HG02678 (cell line): ENCODE measurements around the gene AMD1.
A peak's percentile ranks its signal among the peaks of the same experiment; 100 is the strongest.
"Not testable (repeated sequence)": the region's sequence is repeated elsewhere in the genome, so short reads cannot be mapped to it uniquely, and the experiment has no call there.

Experiments
- ATAC-seq: cut with Tn5 transposase; IDR thresholded peaks from one replicate; pipeline ENCODE4 v1.9.1; 2021; ENCODE audit warnings: mild to moderate bottlenecking, moderate library complexity; ENCODE audit not compliant: unreplicated experiment

The AMD1 gene

GRCh38 chr6:110873981-110874879 is at the start of gene AMD1:
Gene AMD1 (plus strand): TSS chr6:110874785. CDS start chr6:110875106, 321 bp downstream.
- ATAC-seq, result peak; percentile 68

DNA sequence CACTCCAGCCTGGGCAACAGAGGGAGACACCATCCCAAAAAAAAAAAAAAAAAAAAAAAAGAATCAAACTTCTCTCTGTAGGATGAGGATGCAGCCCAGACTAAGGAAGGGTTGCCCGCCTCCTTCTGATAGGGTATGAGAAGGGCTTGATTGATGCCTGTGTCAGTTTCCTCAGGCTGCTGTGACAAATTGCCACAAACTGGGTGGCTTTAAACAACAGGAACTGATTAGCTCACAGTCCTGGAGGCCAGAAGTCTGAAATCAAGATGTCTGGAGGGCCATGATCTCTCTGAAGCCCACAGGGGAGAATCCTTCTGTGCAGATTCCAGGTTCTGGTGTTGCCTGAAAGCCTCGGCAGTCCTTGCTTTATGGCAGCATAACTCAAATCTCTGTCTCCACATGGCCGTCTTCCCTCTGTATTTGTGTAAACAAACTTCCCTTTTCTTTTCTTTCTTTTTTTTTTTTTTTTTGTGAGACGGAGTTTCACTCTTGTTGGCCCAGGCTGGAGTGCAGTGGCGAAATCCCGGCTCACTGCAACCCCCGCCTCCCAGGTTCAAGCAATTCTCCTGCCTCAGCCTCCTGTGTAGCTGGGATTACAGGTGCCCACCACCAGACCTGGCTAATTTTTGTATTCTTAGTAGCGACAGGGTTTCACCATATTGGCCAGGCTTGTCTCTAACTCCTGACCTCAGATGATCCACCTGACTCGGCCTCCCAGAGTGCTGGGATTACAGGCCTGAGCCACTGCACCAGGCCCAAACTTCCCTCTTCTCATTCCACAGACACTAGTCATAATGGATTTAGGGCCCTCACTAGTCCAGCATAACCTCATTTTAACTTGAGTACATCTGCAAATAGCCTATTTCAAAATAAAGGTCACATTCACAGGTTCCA is 48.1 kb upstream of the AMD1 start:
- ATAC-seq, result no peak

- ATAC-seq, result no peak
These were observed 46.2 kb upstream of the AMD1 start for GRCh38 chr6:110828396-110828795.

- no peak for ATAC-seq
These were observed 43.2 kb upstream of the AMD1 start for GRCh38 chr6:110831405-110831804.

- no peak for ATAC-seq
These were observed 40.8 kb upstream of the AMD1 start for GRCh38 chr6:110833831-110834230.

- not testable (repeated sequence) for ATAC-seq
These were observed 38.8 kb upstream of the AMD1 start for GRCh38 chr6:110835751-110836150.

GRCh38 chr6:110841266-110841665 is 33.3 kb upstream of the AMD1 start:
- no peak for ATAC-seq

- no peak for ATAC-seq
These were observed 24.8 kb upstream of the AMD1 start for GRCh38 chr6:110849781-110850180.

DNA sequence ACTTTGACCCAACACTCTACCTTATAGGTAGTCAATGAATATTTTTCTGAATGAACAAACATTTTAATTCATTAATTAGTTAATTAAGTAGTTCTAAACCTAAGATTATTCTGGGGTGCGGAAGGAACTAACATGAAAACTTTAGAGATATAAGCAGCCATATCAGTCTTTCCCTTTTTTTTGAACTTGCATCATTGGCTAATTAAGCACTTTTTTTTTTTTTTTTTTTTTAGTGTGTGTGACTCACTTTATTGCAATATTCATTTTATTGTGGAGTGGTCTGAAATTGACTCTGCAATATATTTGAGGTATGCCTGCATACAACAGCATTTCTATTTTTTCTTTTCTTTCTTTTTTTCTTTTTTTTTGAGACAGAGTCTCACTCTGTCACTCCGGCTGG is 21.8 kb upstream of the AMD1 start:
- no peak for ATAC-seq

DNA sequence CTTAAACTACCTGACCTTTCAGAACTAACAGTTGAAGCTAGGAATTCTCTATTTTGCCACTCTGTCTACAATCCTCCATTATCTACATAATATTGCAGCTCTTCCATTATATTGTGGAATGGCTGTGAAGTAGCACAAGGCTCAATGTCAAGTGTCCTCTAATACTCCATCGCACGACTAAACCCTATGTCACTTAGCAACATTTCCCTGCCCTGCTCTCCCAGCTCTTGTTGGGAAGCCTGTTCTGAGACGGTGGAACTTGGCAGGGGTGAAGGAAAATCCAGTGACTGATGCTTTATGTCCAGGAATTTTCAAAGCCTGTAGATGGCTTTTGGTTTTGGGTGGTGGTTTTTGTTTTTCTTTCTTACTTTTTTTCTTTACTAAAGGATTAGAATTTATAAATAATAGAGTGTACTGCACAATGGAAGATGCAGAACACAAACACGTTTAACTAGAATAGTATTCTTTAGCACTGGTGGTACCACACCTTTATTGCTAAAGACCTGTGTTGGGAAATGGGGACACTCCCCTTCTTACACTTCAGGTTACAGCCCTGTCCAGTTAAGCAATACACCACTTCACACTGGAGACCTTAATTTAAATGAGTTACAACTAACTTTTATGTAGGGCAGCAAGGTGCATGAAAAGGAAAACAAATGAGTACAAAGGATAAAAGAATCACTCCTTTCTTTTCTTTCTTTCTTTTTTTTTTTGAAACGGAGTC is 20.7 kb upstream of the AMD1 start:
- ATAC-seq, result no peak

DNA sequence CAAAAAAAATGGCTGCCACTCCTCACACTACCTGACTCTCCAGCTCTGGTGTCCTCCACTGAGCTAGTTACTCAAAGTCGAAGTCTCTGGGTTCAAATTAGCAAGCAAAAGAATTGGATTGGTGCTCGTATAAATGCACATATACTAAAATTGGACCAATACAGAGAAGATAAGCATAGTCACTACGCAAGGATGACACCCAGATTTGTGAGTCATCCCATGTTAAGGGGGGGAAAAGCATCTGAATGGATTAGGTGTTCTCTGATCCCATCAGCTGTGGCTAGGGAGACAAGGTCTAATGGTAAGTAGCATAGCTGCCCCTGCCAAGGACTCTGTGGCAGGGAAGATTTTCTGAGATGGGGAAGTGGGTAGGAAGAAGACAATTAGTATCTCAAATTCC is 18.3 kb upstream of the AMD1 start:
- ATAC-seq, result no peak

DNA sequence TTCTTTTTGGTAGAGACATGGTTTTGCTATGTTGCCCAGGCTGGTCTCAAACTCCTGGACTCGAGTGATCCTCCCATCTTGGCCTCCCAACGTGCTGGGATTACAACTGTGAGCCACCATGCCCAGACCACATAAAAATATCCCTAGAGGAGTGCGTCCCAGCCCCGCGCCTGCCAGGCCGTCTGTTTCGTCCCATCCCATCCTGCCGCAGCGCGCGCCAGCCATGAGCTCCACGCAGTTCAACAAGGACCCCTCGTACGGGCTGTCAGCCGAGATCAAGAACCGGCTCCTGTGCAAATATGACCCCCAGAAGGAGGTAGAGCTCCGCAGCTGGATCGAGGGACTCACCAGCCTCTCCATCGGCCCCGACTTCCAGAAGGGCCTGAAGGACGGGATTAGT is 16.6 kb upstream of the AMD1 start:
- ATAC-seq, result no peak

DNA sequence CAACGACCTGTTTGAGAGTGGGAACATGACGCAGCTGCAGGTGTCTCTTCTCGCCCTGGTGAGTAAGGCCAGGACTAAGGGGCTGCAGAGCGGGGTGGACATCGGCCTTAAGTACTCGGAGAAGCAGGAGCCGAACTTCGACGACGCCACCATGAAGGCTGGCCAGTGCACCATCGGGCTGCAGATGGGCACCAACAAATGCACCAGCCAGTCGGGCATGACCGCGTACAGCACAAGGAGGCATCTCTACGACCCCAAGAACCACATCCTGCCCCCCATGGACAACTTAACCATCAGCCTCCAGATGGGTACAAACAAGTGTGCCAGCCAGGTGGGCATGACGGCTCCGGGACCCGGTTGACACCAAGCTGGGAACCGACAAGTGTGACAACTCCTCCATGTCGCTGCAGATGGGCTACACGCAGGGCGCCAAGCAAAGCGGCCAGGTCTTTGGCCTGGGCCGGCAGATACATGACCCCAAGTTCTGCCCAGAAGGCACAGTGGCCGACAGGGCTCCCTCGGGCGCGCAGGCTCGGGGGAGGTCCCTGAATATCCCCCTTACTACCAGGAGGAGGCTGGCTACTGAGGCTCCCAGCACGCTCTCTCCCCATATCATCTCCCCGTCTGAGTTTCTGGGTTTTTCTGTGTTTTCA is 15.9 kb upstream of the AMD1 start:
- ATAC-seq, result no peak

GRCh38 chr6:110859335-110859792 is 15.2 kb upstream of the AMD1 start:
- no peak for ATAC-seq

- no peak for ATAC-seq
These were observed 9.8 kb upstream of the AMD1 start for GRCh38 chr6:110864824-110865223.

- no peak for ATAC-seq
These were observed 429 bp downstream of the AMD1 start for GRCh38 chr6:110874880-110875547.

DNA sequence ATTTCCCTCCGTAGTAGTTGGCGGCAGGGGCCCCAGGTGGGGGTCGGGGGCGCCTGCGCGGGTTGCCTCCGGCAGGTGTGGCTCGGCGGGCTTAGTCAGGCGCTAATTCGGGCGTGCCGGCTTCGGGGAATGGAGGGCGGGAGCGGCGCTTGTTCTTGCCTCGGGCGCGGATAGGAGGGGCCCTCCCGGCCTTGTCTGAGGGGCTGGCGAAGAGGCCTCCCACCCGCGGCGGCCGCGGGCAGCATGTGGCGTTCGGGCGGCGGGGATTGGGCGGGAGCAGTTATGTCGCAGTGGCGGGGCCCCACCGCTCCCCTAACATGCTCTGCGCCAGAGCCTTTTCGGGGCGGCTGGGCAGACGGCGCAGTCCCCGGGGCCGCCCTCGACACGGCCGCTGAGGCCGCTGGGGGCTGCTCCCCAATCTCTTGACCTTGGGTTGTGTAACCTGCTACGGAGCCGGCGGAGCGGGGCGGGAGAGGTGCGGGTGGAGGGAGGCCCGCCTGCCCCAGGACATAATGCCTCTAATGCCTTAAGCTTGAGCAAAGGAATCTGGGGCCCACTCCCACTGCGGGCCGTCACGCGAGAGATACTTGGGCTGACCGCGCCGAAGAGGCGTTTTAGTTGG is 1.1 kb downstream of the AMD1 start:
- no peak for ATAC-seq

- ATAC-seq, result peak; percentile 36
These were observed 1.7 kb downstream of the AMD1 start for GRCh38 chr6:110876170-110876773.
